Measurements from ENCODE around the gene NDUFB6. TPM values are rescaled to one million over a fixed set of nuclear protein-coding genes. Genes with fewer than 3 reads are reported as not detected.

The NDUFB6 gene
- total RNA-seq (2011; cell fraction: chromatin; rRNA removed; ENCODE audit: low replicate concordance): 7.1 and 14.0 TPM in 2 replicates
- total RNA-seq (2011; cell fraction: nucleolus; rRNA removed): 29.0 and 30.8 TPM in 2 replicates
- 16.9 and 18.0 TPM in 2 replicates for total RNA-seq (2011; cell fraction: nucleoplasm; rRNA removed)
- 61.6 and 64.0 TPM in 2 replicates for total RNA-seq (2014; rRNA removed)
- 41.0 and 41.4 TPM in 2 replicates for total RNA-seq (2014; rRNA removed; fragmentation: Illumina TruSeq; extraction: Trizol)
- 44.0 and 46.9 TPM in 2 replicates for total RNA-seq (2015; rRNA removed; fragmentation: Illumina TruSeq; extraction: Trizol)
- total RNA-seq (2021): 60.2 and 67.8 TPM in 2 replicates
- 55.4 and 64.9 TPM in 2 replicates for polyA plus RNA-seq (2011; rRNA removed)
- polyA plus RNA-seq (2011; cell fraction: cytosol; rRNA removed): 34.2 and 51.2 TPM in 2 replicates
- polyA plus RNA-seq (2011; cell fraction: nucleus; rRNA removed): 18.0 and 21.5 TPM in 2 replicates
- polyA plus RNA-seq (2012): 35.1 and 82.5 TPM in 2 replicates
- 26.5 and 43.6 TPM in 2 replicates for polyA plus RNA-seq (2014; fragmentation: Illumina TruSeq; extraction: Trizol)
- 10 to 100 TPM; 71.2 to 88.1 TPM for polyA plus RNA-seq (2014; fragmentation: Nextera tagmentation; extraction: Ambion mirVana)
- 81.8 and 83.9 TPM in 2 replicates for polyA plus RNA-seq (2014; rRNA removed)
- 7.4 and 8.8 TPM in 2 replicates for polyA minus RNA-seq (2011; rRNA and poly(A)+ RNA removed)
- polyA minus RNA-seq (2011; cell fraction: cytosol; rRNA and poly(A)+ RNA removed): 21.8 and 25.1 TPM in 2 replicates
- 8.3 and 13.7 TPM in 2 replicates for polyA minus RNA-seq (2011; cell fraction: nucleus; rRNA and poly(A)+ RNA removed)
- percentile 79 among the genes with signal in this experiment for Bru-seq, nascent RNA
- BruChase-seq, experiment 1, labeled RNA remaining after a 2-hour chase: percentile 82 among the genes with signal in this experiment
- percentile 84 among the genes with signal in this experiment for BruChase-seq, experiment 2, labeled RNA remaining after a 6-hour chase
- long read RNA-seq, experiment 1, transcript NDUFB6-202 (3 exons, 761 nt): minor isoform, 5 of 204 reads
- long read RNA-seq, experiment 1, transcript NDUFB6-201 (3 exons, 666 nt): minor isoform, 8 of 204 reads
- long read RNA-seq, experiment 1, transcript NDUFB6-203 (4 exons, 1,366 nt): major isoform, 173 of 204 reads
- long read RNA-seq, experiment 1, partial matches to known transcripts: 11 of 204 reads
- long read RNA-seq, experiment 1, other reads (novel, unspliced or antisense): 7 of 204 reads
- long read RNA-seq, experiment 2, transcript NDUFB6-203 (4 exons, 1,366 nt): major isoform, 79 of 90 reads
- long read RNA-seq, experiment 2, partial matches to known transcripts: 1 of 90 reads
- long read RNA-seq, experiment 2, other reads (novel, unspliced or antisense): 7 of 90 reads
- long read RNA-seq, experiment 3, transcript NDUFB6-203 (4 exons, 1,366 nt): major isoform, 123 of 136 reads
- long read RNA-seq, experiment 3, transcript NDUFB6-201 (3 exons, 666 nt): minor isoform, 8 of 136 reads
- long read RNA-seq, experiment 3, partial matches to known transcripts: 0 of 136 reads
- long read RNA-seq, experiment 3, other reads (novel, unspliced or antisense): 2 of 136 reads

DNA sequence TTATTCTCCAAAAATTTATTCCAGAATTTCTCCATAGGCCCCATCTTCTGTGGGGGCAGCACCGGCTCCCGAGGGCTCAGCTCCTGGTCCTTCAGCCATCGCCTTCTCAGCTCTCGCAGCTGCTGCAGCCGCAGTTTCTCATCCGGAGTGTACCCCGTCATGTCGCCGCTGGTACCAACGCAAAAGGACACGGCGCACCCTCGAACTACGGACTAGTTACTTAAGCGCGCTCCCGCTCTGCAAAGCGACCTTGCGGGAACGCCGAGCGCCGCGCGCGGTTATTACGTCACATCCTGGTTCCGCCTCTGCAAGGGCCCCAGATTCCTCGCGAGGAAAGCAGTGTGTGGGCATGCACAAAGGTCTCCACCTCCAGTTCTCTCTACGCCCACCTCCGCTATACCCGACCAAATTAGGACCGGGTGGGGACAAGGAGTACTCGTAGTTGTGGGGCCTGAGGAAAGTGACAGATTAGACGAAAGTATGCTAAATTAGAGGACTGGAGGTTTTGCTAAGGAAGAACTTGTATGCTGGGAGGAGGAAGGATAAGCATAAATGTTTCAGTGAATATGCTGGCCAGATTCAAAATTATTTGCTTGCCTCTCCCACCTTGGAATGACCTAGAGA is at the start of gene NDUFB6:
TSS of gene NDUFB6 (minus strand) at position 260 of the 624 bp plus-strand sequence. CDS start at position 161, 99 bp downstream.
- POLR2A ChIA-PET: interaction anchor here (0.6 to 1.6 kb wide), 4 partner anchors 14 to 453 kb away, joined by 3 to 6 read pairs (median 4); no protein-coding TSS in a partner anchor
- WGBS (ENCODE audit: insufficient coverage, low coverage, missing lambda C conversion rate): under 1% methylated on average over 33 of the region's 36 CpGs
- CTCF ChIA-PET (ENCODE audit: low intra/inter-chr PET ratio): interaction anchor here (0.8 to 3.2 kb wide), 2 partner anchors 189 to 194 kb away, joined by 5 to 34 read pairs; no protein-coding TSS in a partner anchor
- no TSS peak for BruUV-seq (replicated peaks)
- peak within 1 kb of the TSS; percentile 77 to 93 for H3K9ac ChIP-seq (ENCODE audit: insufficient read depth in 1 of 2, low read depth in 2 of 2, low read length in 2 of 2)
- H3K36me3 ChIP-seq (ENCODE audit: control insufficient read depth, insufficient read depth, low read length): peaks cover 19% of the 10 kb centered on the region; the same call in 2 of the 3 replicates
- H4K20me1 ChIP-seq (replicated peaks; ENCODE audit: control insufficient read depth, insufficient read depth, low read length): no peaks in the 10 kb centered on the region
- peak within 1 kb of the TSS; percentile 78 for H3K4me3 ChIP-seq
- H3K4me2 ChIP-seq (ENCODE audit: insufficient read depth, low read length): peak within 1 kb of the TSS; percentile 85
- H2AFZ ChIP-seq (ENCODE audit: low read depth, low read length): peak within 1 kb of the TSS; percentile 97
- intact Hi-C loops (cut with micrococcal nuclease): loop anchor here (2.0 to 5.0 kb wide), 3 partner anchors 20 to 136 kb away; partner anchors contain the start of genes RIGI, SMIM27 and TOPORS
- H3K9me3 ChIP-seq (replicated peaks; ENCODE audit: control insufficient read depth, insufficient read depth, low read depth, low read length): no peaks in the 10 kb centered on the region
- no peaks in the 10 kb centered on the region for H3K4me1 ChIP-seq (replicated peaks in 1 of 2; ENCODE audit: control insufficient read depth in 2 of 2, insufficient read depth in 2 of 2, low read length in 2 of 2)
- FAIRE-seq (peak; percentile 93), DNase-seq (ENCODE audit: extremely low read depth in 1 of 4, low spot score in 3 of 4) (peak; percentile 69 to 94 (median 78)), ATAC-seq (peak; percentile 94)
- in situ Hi-C loops (cut with MboI): loop anchor here (25.0 kb wide), 1 partner anchor 664 kb away; the partner anchor contains the start of gene SPINK4
- peaks cover 34% of the 10 kb centered on the region for H3K79me2 ChIP-seq (ENCODE audit: control insufficient read depth, insufficient read depth, low read length)
- H3K27me3 ChIP-seq (ENCODE audit: control insufficient read depth in 2 of 2, insufficient read depth in 2 of 2, low read length in 2 of 2): no peaks in the 10 kb centered on the region
- peak within 1 kb of the TSS; percentile 69 for H3K27ac ChIP-seq (ENCODE audit: extremely low read depth, low read depth, low read length)
- H3K9me1 ChIP-seq (ENCODE audit: control insufficient read depth, insufficient read depth, low read length): no peaks in the 10 kb centered on the region
- peak in 1 of 3 experiments; percentile 22 for TF ChIP-seq YY1 (IDR thresholded peaks at IDR 0.05; ENCODE audit: borderline replicate concordance in 1 of 3, control insufficient read depth in 1 of 3, extremely low read depth in 1 of 3, insufficient read depth in 3 of 3, insufficient read length in 1 of 3, insufficient replicate concordance in 2 of 3, low read depth in 1 of 3, low read length in 2 of 3)
- peak; percentile 65 for TF ChIP-seq SMAD1 (IDR thresholded peaks at IDR 0.05; ENCODE audit: low read depth, low read length, partially characterized antibody)
